ENCODE data around the gene ATG9B.
A peak's percentile ranks its signal among the peaks of the same experiment; 100 is the strongest.

The ATG9B gene

GRCh38 chr7:150997817-150998216 lies 26.5 kb downstream of the ATG9B start:
- no peak for DNase-seq

- DNase-seq = no peak
Measured at GRCh38 chr7:150997075-150997511, 27.2 kb downstream of the ATG9B start.

- no peak for DNase-seq
Measured at GRCh38 chr7:150996376-150997074, 27.8 kb downstream of the ATG9B start.

GRCh38 chr7:150994838-150995510 lies 29.3 kb downstream of the ATG9B start:
- DNase-seq = no peak

- no peak for DNase-seq
Measured at GRCh38 chr7:150994141-150994837, 30.0 kb downstream of the ATG9B start.

- DNase-seq = no peak
Measured at GRCh38 chr7:150993511-150993910, 30.8 kb downstream of the ATG9B start.

GRCh38 chr7:150992833-150993302 lies 31.4 kb downstream of the ATG9B start:
- no peak for DNase-seq

GRCh38 chr7:150992051-150992640 lies 32.1 kb downstream of the ATG9B start:
- DNase-seq = no peak

GRCh38 chr7:150990416-150991186 lies 33.7 kb downstream of the ATG9B start, which contains the start of gene NOS3:
NOS3 (plus strand) TSS chr7:150991017; CDS start chr7:150993804, 2,787 bp downstream.
- DNase-seq = no peak

- DNase-seq = no peak
Measured at GRCh38 chr7:150989456-150989855, 34.8 kb downstream of the ATG9B start.

GRCh38 chr7:150988230-150989226 lies 35.8 kb downstream of the ATG9B start:
- DNase-seq = peak; percentile 21

GRCh38 chr7:150986556-150986955 lies 37.7 kb downstream of the ATG9B start:
- DNase-seq = no peak

GRCh38 chr7:150986099-150986512 lies 38.2 kb downstream of the ATG9B start:
- peak; percentile 26 for DNase-seq

- DNase-seq = no peak
Measured at GRCh38 chr7:150983893-150984368, 40.4 kb downstream of the ATG9B start.

GRCh38 chr7:150982351-150982750 lies 41.9 kb downstream of the ATG9B start:
- DNase-seq = no peak

GRCh38 chr7:150981644-150982043 lies 42.6 kb downstream of the ATG9B start:
- DNase-seq = no peak

- DNase-seq = no peak
Measured at GRCh38 chr7:150980663-150981062, 43.6 kb downstream of the ATG9B start.

GRCh38 chr7:150979713-150980390 lies 44.4 kb downstream of the ATG9B start:
- no peak for DNase-seq

GRCh38 chr7:150978126-150978789 lies 46.0 kb downstream of the ATG9B start, which contains the start of gene KCNH2:
KCNH2 (minus strand) TSS chr7:150978321; CDS start chr7:150977913, 408 bp downstream.
- no peak for DNase-seq

All from NK-92 treated with Interleukin-12 subunit alpha and Interleukin-12 subunit beta, amount 100 ng/mL, for 24 hours (cell line).